Activated CD4-positive, alpha-beta T cell treated with anti-CD3 and anti-CD28 coated beads for 24 hours (primary cell): Measurements from ENCODE around the gene ATG10.
A peak's percentile ranks its signal among the peaks of the same experiment; 100 is the strongest.

Experiments
- DNase-seq, 2 donors: peaks; one replicate each; pipeline ENCODE4 v3.0.0-alpha.2; 2020; ENCODE audit warnings: low read depth in 2 of 2

ATG10 gene

DNA sequence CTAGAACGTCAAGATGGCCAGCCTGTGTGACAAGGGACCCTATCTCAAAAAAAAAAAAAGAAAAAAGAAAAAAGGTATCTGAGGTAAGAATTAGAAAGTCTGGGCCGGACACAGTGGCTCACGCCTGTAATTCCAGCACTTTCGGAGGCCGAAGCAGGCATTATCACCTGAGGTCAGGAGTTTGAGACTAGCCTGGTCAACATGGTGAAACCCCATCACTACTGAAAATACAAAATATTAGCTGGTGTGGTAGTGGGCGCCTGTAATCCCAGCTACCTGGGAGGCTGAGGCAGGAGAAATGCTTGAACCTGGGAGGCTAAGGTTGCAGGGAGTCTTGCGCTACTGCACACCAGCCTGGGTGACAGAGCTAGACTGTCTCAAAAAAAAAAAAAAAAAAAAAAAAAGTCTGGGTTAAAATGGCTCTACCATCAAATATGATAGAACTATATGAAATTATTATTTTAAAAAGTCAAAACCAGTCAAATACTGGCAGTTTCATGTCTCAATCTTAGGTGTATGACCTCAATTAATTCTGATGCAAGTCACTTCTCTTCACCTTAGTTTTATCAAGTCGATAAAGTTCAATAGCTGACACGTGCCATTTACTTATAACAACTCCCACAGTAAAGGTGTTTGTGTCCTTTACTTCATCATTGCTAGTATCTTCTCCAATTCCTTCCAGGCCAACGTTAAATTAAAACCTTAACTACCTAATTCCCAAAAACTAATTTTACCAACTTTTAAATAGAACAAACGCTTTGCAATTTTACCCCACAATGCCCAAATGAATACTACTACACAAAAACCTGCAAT lies 305.2 kb downstream of the ATG10 start:
- DNase-seq: no peak

DNA sequence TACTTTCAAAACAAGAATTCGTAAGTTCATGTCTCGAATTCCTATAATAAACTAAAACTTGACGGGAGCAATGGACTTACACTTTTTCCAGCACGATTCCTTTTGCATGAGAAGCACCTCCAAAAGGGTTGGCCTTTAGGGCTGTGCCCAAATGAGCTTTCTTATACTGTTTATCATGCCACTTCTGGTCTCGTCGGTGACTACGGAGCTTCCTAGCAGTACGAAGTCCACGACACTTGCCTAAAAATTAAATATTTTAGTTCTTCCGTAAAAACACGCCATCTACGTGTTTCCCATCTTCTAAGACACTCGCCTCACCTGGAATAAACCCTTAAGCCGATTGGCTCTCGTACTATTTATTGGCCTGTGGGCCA lies 305.8 kb downstream of the ATG10 start:
- DNase-seq: no peak

DNA sequence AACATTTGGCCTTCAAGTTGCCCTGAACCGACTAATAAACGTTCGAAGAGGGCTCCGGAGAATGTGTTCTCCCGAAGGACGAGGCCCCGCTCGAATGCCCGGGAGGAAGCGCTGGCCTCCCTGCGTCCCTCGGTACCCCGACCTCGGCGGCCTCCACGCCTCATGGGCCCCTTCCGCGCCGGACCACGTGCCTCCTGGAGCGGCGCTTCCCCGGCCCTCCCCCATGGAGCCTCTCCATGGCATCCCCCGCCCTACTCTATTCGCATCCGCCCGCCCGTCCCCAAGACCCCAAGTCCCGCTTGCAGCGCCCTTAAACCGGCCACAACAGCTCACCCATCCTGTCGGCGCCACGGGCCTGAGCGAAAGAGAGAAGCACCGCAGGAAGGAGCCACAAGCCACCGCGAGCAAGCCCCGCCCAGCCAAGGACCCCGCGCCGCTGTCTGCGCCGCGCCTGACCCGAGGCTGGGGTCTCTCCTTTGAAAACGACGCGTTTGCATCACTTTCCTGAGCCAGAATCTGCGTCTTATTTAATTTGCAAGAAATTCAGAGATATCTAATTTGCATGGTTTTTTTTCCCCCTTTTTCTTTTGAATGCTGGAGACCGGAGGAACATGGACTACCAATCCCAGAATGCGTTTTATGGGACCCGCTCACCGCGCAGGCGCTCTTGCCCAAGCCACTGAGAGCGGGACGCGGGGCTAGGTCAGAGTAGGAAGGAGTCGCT lies 306.3 kb downstream of the ATG10 start, which contains the start of gene RPS23:
Gene RPS23, minus strand, starts transcription at position 368 of the 724 bp plus-strand sequence. Its CDS starts 31 bp downstream, at position 337.
- DNase-seq: peak; percentile 73 to 79

DNA sequence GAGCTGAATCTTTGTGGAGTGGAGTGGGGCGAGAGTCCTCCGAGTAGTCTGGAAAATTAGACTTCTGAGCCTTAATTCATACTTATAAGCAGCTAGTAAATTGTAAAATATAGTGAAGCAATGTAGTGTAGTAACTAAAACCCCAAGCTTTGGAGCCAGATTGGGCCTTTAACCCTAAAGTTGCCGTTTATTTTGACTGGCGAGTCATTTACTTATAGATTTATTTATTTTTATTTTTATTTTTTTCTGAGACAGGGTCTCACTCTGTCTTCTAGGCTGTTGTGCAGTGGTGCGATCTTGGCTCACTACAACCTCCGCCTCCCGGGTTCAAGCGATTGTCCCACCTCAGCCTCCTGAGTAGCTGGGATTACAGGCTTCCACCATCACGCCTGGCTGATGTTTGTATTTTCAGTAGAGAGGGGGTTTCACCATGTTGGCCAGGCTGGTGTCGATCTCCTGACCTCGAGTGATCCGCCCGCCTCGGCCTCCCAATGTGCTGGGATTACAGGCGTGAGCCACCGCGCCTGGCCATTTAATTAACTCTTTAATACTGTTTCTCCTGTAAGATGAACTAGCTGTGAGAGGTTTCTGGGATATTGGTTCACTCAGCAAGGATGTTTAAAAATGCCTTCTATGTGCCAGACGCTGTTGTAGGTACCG lies 307.0 kb downstream of the ATG10 start:
- DNase-seq: no peak

DNA sequence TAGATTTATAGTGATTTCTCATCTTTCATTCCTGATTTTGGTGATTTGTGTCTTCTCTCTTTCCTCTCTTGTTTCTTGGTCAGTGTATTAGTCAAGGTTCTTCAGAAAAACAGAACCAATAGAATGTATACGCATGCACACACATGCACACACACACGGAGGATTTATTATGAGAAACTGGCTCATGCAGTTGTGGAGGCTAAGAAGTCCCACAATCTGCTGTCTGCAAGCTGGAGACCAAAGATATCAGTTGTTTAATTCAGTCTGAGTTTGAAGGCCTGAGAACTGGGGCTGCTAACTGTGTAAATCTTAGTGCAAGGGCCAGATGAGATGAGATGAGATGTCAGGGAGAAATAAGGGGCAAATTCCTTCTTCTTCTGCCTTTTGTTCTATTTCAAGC lies 312.1 kb downstream of the ATG10 start:
- no peak for DNase-seq

DNA sequence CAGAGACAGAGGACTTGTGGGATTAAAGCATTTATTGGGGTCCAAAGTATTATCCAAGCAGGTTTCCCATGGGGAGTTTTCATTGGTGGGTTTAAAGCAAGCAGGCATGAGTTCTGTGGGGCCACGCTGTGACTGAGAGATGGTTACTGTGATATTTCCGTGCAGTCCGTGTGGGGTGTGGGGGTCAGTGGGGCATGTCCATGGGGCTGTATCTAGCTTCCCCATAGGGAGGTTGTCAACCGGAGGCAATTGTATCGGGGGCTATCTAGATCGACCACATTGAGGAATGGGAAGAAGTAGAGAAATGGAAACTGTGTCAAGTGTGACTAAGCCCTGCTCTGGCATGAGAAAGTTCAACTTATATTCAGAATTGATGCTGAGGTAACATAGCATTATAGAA lies 313.4 kb downstream of the ATG10 start:
- DNase-seq: no peak

DNA sequence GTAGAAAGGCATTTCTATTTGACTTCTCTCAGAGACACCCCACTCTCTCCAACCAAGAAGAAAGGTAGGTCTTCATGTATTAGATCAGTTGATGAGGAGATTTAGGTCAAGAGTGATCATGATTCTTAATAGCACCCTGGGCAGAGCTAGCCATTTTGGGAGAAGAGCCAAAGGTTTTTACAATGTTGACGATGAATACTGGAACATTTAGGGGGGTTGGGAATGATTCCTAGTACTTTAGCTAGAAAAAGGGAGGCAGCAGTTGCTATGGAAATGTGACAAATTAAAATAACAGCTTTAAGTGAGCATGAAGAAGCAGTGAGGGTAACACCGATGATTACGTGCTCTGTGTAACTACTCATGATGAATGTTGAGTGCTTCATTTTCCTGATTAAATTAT lies 315.8 kb downstream of the ATG10 start:
- DNase-seq: no peak

DNA sequence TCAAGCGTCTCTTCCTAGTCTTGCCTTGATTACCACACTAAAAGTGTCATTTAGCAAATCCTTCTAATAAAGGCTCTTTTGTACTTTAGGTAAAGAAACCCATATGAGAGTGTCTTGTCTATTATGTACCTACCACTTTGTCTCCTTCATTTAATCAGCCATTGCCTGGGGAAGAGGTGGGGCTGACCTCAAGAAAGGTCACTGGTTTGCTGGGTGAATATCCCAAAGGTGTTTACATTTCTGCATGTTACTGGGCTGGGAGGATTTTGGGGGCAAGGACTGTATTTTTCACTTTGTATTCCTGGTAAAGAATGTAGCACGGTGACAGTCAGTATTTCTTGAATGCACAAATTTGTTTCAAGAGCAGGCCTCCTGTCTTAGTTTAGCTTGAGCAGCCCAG lies 318.2 kb downstream of the ATG10 start:
- no peak for DNase-seq

DNA sequence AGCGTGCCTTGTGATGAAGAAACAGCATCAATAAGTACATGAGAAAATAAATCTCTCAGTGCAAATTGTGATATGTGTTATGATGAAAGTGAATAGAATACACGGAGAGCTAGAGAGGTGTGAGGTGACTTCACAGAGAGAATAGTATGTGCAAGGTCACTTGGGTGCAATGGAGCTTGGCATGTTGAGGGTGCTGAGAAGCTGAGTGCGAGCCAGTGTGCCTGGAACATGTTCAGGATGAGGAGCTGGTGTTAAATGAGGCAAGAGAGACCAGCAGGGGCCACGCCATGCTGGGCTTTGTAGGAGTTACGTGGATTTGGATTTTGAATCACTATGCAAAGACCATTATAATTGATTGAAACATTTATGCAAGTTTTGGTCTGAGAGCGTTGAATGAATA lies 319.1 kb downstream of the ATG10 start:
- no peak for DNase-seq

DNA sequence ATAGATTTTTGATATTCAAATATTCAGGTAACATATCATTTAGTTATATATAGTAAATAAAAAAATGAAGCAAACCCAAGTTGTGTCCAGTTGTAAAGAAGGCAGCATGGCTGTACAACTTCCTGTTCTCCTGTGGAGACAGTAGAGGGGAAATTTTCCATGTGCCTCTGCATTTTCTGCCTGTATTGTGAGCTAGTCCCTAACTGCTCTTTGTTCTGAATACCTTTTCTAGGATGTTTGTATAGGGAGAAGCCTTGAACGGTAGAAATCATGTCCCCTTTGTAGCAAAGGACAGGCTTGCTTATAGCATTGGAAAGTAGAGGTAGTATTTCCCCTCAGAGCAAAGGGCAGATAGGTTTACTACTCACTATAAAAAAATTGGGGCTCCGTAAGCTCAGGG lies 319.6 kb downstream of the ATG10 start:
- DNase-seq: no peak

DNA sequence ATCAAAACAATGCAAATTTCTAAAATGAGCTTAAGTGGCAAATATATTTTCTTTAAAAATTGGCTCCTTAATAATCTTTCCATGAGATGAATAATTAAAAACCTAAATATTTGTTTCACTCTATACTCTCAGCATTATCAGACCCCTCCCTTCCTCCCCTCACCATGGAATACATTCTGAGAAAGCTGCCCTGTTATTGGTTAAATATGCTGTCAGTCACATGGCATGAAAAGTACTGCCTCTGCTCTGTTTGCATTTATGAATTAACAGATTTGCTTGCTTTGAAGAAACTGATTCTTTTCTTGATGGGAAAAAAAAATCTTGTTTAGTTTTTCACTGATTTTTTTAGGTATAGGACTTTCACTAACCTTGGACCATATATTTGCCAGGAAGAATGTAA lies 323.3 kb downstream of the ATG10 start:
- DNase-seq: no peak

DNA sequence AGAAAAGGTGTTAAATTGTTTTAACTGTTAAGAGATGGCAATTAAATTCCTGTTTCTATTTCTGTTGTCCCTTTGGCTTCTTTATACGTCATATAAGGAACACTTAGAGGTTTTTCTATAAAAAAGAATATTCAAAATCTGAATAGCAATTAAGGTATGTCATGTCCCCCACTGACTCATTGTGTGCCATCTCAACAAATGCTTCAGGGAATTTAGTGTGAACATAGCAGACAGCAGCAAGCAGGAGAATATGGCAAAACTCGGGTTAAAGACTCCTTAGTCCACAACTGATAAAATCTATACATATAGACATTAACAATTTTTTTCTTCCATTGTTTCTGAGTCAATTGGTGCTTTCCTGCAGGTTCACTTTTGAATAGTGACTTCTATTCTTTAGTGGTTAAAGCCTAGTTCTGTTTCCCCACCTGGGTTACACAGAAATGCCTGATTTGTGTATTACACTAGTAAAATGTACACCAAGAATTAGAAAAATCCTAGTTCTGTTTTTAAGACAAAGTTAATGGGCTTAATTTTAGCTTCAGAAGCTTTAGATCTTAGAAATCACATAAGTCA lies 324.2 kb downstream of the ATG10 start:
- DNase-seq: no peak

DNA sequence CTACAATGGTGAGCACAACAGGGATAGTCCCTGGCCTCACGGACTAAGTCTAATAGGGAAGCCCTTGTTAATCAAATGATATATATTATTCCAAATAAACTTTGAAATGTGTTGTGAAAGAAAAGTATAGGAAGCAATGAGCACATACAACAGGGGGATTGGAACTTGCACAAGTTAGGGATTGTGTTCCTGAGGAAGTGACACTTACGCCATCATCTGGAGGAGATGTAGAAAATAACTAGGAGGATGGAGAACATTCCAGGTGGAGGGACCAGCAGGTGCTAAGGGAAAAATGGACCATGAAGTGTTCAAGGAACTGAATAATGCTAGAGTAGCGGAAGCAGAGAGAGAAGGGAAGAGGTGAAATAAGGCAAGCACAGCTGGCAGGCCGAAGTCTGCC lies 325.1 kb downstream of the ATG10 start:
- no peak for DNase-seq

DNA sequence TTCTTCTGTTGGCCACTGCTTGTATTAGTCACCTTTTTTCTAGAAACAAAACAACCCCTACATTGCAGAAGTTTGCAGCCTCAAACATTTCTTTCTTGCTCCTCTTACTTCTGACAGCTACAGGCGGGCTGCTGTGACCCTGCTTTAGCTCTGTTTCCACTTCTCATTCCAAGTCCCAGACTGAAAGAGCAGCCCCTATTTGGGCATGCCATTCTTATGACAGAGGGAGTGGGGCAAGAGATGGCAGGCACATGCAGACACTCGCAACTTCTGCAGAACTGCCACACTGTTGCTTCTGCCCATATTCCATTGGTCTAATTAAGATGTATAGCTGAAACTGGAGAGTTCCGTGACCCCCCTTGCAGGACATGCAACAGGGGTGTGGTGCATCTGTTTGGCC lies 325.9 kb downstream of the ATG10 start:
- no peak for DNase-seq

DNA sequence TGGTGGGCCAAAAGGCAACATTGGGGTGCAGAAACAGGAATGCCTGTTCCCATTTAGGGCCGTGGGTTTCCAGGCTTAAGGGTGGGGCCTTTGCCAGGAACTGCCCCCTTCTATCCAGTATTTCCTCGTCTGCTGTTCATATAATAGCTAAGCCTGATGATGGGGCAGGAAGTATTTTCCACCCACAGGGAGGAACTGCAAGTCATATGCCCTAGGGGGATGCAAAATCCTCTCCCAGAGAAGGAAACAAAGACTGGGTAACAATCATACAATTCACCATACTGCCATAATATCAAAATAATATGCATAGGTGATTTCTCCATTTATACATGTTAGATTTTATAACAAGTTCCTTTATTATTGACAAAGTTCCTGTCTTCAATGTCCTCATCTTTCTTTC lies 326.8 kb downstream of the ATG10 start:
- DNase-seq: no peak

DNA sequence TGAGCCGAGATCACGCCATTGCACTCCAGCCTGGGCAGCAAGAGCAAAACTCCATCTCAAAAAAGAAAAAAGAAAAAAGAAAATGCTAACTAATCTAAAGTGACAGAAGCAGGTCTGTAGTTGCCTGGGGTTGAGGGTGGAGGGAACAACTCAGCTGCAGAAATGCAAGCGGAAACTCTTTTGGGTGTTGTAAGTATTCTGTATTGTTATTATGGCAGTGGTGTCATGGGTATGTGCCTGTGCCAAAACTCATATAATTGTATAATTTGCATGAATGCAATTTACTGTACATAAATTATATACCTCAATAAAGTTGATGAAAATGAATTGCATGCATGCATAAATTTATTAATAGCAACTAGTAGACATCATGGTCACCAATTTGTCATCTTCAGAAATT lies 329.4 kb downstream of the ATG10 start:
- no peak for DNase-seq
